Measurements from ENCODE around the gene CRHR2. TPM values are rescaled to one million over a fixed set of nuclear protein-coding genes. Genes with fewer than 3 reads are reported as not detected.
A peak's percentile ranks its signal among the peaks of the same experiment; 100 is the strongest.

CRHR2 gene
- total RNA-seq, 1 experiment from 2014 or later = not detected

DNA sequence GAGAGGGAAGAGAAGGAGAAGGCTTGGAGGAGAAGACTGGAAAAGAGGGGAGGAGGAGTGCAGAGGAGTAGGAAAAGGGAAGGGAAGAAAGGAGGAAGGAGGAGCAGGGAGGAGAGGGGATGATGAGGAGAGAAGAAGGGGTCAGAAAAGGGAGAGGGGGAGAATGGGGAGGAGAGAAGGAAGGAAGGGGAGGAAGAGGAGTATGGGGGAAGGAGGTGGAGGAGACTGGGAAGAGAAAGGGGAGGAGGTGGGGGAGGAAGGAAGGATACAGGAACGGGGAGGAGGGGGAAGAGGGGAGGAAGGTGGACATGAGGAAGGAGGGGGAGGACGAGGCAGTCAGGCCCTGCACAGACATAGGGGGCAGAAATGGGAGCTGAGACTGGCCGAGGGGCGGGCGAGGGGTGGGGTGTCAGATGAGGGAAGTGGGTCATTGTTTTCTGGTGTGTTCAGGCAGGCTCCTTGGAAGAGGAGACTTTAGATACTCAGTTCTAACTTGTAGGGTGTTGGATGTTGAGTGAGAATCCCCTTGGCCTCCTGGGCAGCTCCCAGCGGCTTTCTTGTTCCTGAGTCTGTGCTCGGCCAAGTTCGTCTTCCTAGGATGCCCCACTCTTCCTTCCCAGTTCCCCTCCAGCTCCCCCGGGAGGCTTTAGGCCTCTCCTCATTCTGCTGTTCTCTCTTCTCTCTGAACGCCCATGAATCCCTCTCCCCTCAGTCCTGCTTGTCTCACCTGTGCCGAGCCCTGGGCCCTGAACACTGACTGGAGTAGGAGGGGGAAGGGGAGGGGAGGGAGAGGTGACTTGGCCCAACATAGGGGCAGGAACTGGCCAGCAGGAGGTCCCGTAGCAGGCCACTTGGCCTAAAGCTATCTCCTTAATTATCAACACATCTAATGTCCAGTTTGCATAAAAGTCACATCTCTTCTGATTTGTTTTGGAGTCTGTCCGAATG, 12.8 kb upstream of the CRHR2 start:
- intact Hi-C loops (cut with micrococcal nuclease; ENCODE audit: unreplicated experiment) = no loop called here
- DNase-seq = no peak
- H3K27me3 ChIP-seq (replicated peaks; ENCODE audit: control insufficient read depth, insufficient read depth, low read length) = no peaks in the 10 kb centered on the region
- Mint-ChIP-seq H3K27me3 (ENCODE audit: insufficient read depth, unreplicated experiment) (no peaks in the 10 kb centered on the region), H3K4me3 (ENCODE audit: unreplicated experiment) (no peak overlapping the region), H3K36me3 (ENCODE audit: insufficient read depth, unreplicated experiment) (no peaks in the 10 kb centered on the region), H3K4me1 (ENCODE audit: low read depth, unreplicated experiment) (peaks cover 7% of the 10 kb centered on the region), H3K9me3 (ENCODE audit: unreplicated experiment) (no peaks in the 10 kb centered on the region), H3K27ac (ENCODE audit: unreplicated experiment) (no peak overlapping the region)
- BruUV-seq (replicated peaks) = no TSS peak
- no peaks in the 10 kb centered on the region for H3K36me3 ChIP-seq (ENCODE audit: control insufficient read depth, insufficient read depth, low read length)
- POLR2A ChIA-PET = no interaction called here
- TF ChIP-seq, protein P1, sequence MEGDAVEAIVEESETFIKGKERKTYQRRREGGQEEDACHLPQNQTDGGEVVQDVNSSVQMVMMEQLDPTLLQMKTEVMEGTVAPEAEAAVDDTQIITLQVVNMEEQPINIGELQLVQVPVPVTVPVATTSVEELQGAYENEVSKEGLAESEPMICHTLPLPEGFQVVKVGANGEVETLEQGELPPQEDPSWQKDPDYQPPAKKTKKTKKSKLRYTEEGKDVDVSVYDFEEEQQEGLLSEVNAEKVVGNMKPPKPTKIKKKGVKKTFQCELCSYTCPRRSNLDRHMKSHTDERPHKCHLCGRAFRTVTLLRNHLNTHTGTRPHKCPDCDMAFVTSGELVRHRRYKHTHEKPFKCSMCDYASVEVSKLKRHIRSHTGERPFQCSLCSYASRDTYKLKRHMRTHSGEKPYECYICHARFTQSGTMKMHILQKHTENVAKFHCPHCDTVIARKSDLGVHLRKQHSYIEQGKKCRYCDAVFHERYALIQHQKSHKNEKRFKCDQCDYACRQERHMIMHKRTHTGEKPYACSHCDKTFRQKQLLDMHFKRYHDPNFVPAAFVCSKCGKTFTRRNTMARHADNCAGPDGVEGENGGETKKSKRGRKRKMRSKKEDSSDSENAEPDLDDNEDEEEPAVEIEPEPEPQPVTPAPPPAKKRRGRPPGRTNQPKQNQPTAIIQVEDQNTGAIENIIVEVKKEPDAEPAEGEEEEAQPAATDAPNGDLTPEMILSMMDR (IDR thresholded peaks at IDR 0.05; ENCODE audit: insufficient read depth in 1 of 2, low read depth in 1 of 2, low read length in 1 of 2, severe bottlenecking in 1 of 2, unreplicated experiment in 1 of 2) = no peak
- H3K9me3 ChIP-seq = no peaks in the 10 kb centered on the region
- no peak overlapping the region for H3K4me3 ChIP-seq (ENCODE audit: low read depth, low read length)
- CTCF ChIA-PET = no interaction called here
- 0 out of 2 replicates have a peak, but pooled peaks cover 4% of the 10 kb centered on the region for H3K4me1 ChIP-seq

DNA sequence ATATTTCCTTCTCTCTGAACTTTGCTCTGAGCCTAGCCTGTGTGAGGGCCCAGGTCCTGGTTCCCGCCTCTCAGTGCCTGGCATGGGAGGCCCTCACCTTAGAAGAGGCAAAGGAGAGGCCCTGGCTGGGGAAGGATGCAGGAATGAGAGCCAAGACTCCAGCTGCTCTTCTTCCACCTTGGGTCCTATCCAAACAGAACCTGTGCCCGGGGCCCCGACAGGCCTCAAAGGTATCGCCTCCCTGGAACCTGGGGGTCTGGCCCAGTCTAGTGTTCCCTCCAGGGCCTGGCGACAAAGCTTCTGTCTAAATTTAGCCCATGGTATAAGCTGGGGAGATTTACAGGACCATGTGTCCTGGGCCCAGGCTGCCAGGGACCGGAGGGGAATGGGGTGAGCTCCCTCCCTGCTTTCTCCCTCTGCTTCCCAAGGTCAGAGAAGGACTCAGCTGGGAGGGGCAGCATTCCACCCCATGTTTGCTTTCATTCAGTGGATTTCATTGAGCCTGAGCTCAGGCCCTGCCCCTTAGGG, 12.0 kb upstream of the CRHR2 start:
- H3K27me3 ChIP-seq (replicated peaks; ENCODE audit: control insufficient read depth, insufficient read depth, low read length) = no peaks in the 10 kb centered on the region
- H3K4me1 ChIP-seq = 0 out of 2 replicates have a peak, but pooled peaks cover 4% of the 10 kb centered on the region
- TF ChIP-seq, protein P1 (IDR thresholded peaks at IDR 0.05; ENCODE audit: insufficient read depth in 1 of 2, low read depth in 1 of 2, low read length in 1 of 2, severe bottlenecking in 1 of 2, unreplicated experiment in 1 of 2) = no peak
- H3K36me3 Mint-ChIP-seq (ENCODE audit: insufficient read depth, unreplicated experiment) = no peaks in the 10 kb centered on the region
- no peaks in the 10 kb centered on the region for H3K9me3 Mint-ChIP-seq (ENCODE audit: unreplicated experiment)
- intact Hi-C loops (cut with micrococcal nuclease; ENCODE audit: unreplicated experiment) = no loop called here
- H3K4me3 ChIP-seq (ENCODE audit: low read depth, low read length) = no peak overlapping the region
- H3K27me3 Mint-ChIP-seq (ENCODE audit: insufficient read depth, unreplicated experiment) = no peaks in the 10 kb centered on the region
- no peak overlapping the region for H3K4me3 Mint-ChIP-seq (ENCODE audit: unreplicated experiment)
- H3K9me3 ChIP-seq = no peaks in the 10 kb centered on the region
- ChIA-PET POLR2A (no interaction called here), CTCF (no interaction called here)
- DNase-seq = peak in 1 of 2 experiments; percentile 15
- BruUV-seq (replicated peaks) = no TSS peak
- H3K4me1 Mint-ChIP-seq (ENCODE audit: low read depth, unreplicated experiment) = peaks cover 7% of the 10 kb centered on the region
- no peak overlapping the region for H3K27ac Mint-ChIP-seq (ENCODE audit: unreplicated experiment)
- H3K36me3 ChIP-seq (ENCODE audit: control insufficient read depth, insufficient read depth, low read length) = no peaks in the 10 kb centered on the region

DNA sequence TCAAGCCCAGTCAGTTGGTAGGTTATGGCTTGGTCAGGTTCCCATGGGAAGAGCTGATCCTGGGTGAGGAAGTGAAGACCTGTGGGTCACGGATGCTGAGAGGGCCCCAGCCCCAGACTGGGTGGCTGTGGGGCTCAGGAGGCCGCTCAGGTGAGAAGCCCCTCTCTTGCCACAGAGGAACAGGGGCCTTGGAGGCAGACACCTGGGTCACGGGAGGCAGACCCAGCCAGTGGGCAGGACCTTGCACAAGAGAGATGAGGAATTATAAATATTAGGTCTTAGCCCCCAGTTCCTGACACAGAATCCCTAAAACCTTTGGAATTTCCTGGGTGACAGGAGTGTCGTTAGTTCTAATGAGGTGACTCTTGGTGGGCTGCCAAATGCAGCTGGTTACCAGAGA, 10.6 kb upstream of the CRHR2 start:
- POLR2A ChIA-PET = no interaction called here
- Mint-ChIP-seq H3K27me3 (ENCODE audit: insufficient read depth, unreplicated experiment) (no peaks in the 10 kb centered on the region), H3K9me3 (ENCODE audit: unreplicated experiment) (no peaks in the 10 kb centered on the region)

More for the DNA sequence above, 10.6 kb upstream of the CRHR2 start:
- no peaks in the 10 kb centered on the region for H3K36me3 Mint-ChIP-seq (ENCODE audit: insufficient read depth, unreplicated experiment)
- TF ChIP-seq, protein P1 (IDR thresholded peaks at IDR 0.05; ENCODE audit: insufficient read depth in 1 of 2, low read depth in 1 of 2, low read length in 1 of 2, severe bottlenecking in 1 of 2, unreplicated experiment in 1 of 2) = no peak
- Histone ChIP-seq H3K9me3 (no peaks in the 10 kb centered on the region), H3K27me3 (replicated peaks; ENCODE audit: control insufficient read depth, insufficient read depth, low read length) (no peaks in the 10 kb centered on the region), H3K36me3 (ENCODE audit: control insufficient read depth, insufficient read depth, low read length) (no peaks in the 10 kb centered on the region), H3K4me1 (0 out of 2 replicates have a peak, but pooled peaks cover 4% of the 10 kb centered on the region), H3K4me3 (ENCODE audit: low read depth, low read length) (no peak overlapping the region)
- H3K4me3 Mint-ChIP-seq (ENCODE audit: unreplicated experiment) = no peak overlapping the region
- CTCF ChIA-PET = no interaction called here
- H3K27ac Mint-ChIP-seq (ENCODE audit: unreplicated experiment) = no peak overlapping the region
- peaks cover 7% of the 10 kb centered on the region for H3K4me1 Mint-ChIP-seq (ENCODE audit: low read depth, unreplicated experiment)
- intact Hi-C loops (cut with micrococcal nuclease; ENCODE audit: unreplicated experiment) = no loop called here
- BruUV-seq (replicated peaks) = no TSS peak
- no peak for DNase-seq

Measured in Caco-2 (cell line).